ENCODE data around the gene ADAP2.

ADAP2 gene

GRCh38 chr17:30922235-30923030, 688 bp downstream of the ADAP2 start:
- Histone ChIP-seq H3K27ac (ENCODE audit: low read depth, low read length) (no peak overlapping the region), H3K27me3 (ENCODE audit: low read length) (no peaks in the 10 kb centered on the region), H3K9me3 (ENCODE audit: insufficient read depth, low read length) (no peaks in the 10 kb centered on the region), H3K9me2 (replicated peaks; ENCODE audit: insufficient read depth, low read length) (no peaks in the 10 kb centered on the region), H3K79me2 (ENCODE audit: insufficient read depth, low read length) (no peaks in the 10 kb centered on the region), H4K20me1 (ENCODE audit: low read depth, low read length) (no peaks in the 10 kb centered on the region), H3K4me3 (ENCODE audit: insufficient read depth, low read length, poor library complexity, severe bottlenecking) (peak overlapping the region; percentile 52), H3K4me2 (ENCODE audit: low read depth, low read length, poor library complexity, severe bottlenecking) (peak overlapping the region; percentile 72), H3F3A (ENCODE audit: insufficient read depth) (no peaks in the 10 kb centered on the region), H2AFZ (ENCODE audit: low read depth, low read length, severe bottlenecking) (peak overlapping the region; percentile 81), H3K9ac (ENCODE audit: low read length) (peak overlapping the region; percentile 55), H3K36me3 (ENCODE audit: low read length) (no peaks in the 10 kb centered on the region)
- TF ChIP-seq CTCF (IDR thresholded peaks at IDR 0.05; ENCODE audit: insufficient read depth, low read length, poor library complexity, severe bottlenecking) (no peak), EZH2phosphoT487 (conservative IDR thresholded peaks at IDR 0.05; ENCODE audit: low read length) (no peak)

- H2AFZ ChIP-seq (ENCODE audit: low read depth, low read length, severe bottlenecking) = no peak overlapping the region
- H3K9me2 ChIP-seq (replicated peaks; ENCODE audit: insufficient read depth, low read length) = no peaks in the 10 kb centered on the region
- H3K27me3 ChIP-seq (ENCODE audit: low read length) = no peaks in the 10 kb centered on the region
- no peaks in the 10 kb centered on the region for H3K79me2 ChIP-seq (ENCODE audit: insufficient read depth, low read length)
- no peaks in the 10 kb centered on the region for H3F3A ChIP-seq (ENCODE audit: insufficient read depth)
- no peak for TF ChIP-seq EZH2phosphoT487 (conservative IDR thresholded peaks at IDR 0.05; ENCODE audit: low read length)
- no peak for TF ChIP-seq CTCF (IDR thresholded peaks at IDR 0.05; ENCODE audit: insufficient read depth, low read length, poor library complexity, severe bottlenecking)
- no peaks in the 10 kb centered on the region for H3K36me3 ChIP-seq (ENCODE audit: low read length)
- H3K27ac ChIP-seq (ENCODE audit: low read depth, low read length) = no peak overlapping the region
- no peak overlapping the region for H3K4me3 ChIP-seq (ENCODE audit: insufficient read depth, low read length, poor library complexity, severe bottlenecking)
- H3K9ac ChIP-seq (ENCODE audit: low read length) = no peak overlapping the region
- no peaks in the 10 kb centered on the region for H4K20me1 ChIP-seq (ENCODE audit: low read depth, low read length)
- H3K4me2 ChIP-seq (ENCODE audit: low read depth, low read length, poor library complexity, severe bottlenecking) = no peak overlapping the region
- no peaks in the 10 kb centered on the region for H3K9me3 ChIP-seq (ENCODE audit: insufficient read depth, low read length)
These were observed 2.6 kb downstream of the ADAP2 start for GRCh38 chr17:30924341-30924740.

- H3K27me3 ChIP-seq (ENCODE audit: low read length) = no peaks in the 10 kb centered on the region
- no peaks in the 10 kb centered on the region for H3K9me2 ChIP-seq (replicated peaks; ENCODE audit: insufficient read depth, low read length)
- no peaks in the 10 kb centered on the region for H3K36me3 ChIP-seq (ENCODE audit: low read length)
- no peak for TF ChIP-seq EZH2phosphoT487 (conservative IDR thresholded peaks at IDR 0.05; ENCODE audit: low read length)
- no peak for TF ChIP-seq CTCF (IDR thresholded peaks at IDR 0.05; ENCODE audit: insufficient read depth, low read length, poor library complexity, severe bottlenecking)
- H3K27ac ChIP-seq (ENCODE audit: low read depth, low read length) = no peak overlapping the region
- H4K20me1 ChIP-seq (ENCODE audit: low read depth, low read length) = no peaks in the 10 kb centered on the region
- H3K4me2 ChIP-seq (ENCODE audit: low read depth, low read length, poor library complexity, severe bottlenecking) = no peak overlapping the region
- no peak overlapping the region for H2AFZ ChIP-seq (ENCODE audit: low read depth, low read length, severe bottlenecking)
- H3K9ac ChIP-seq (ENCODE audit: low read length) = no peak overlapping the region
- no peaks in the 10 kb centered on the region for H3F3A ChIP-seq (ENCODE audit: insufficient read depth)
- no peaks in the 10 kb centered on the region for H3K9me3 ChIP-seq (ENCODE audit: insufficient read depth, low read length)
- H3K4me3 ChIP-seq (ENCODE audit: insufficient read depth, low read length, poor library complexity, severe bottlenecking) = no peak overlapping the region
- H3K79me2 ChIP-seq (ENCODE audit: insufficient read depth, low read length) = no peaks in the 10 kb centered on the region
These were observed 4.8 kb downstream of the ADAP2 start for GRCh38 chr17:30926516-30926915.

Data from SU-DHL-6 (cell line).